Stimulated activated CD4-positive, alpha-beta T cell treated with anti-CD3 and anti-CD28 coated beads, Interleukin-1b, Interleukin-23, amount 100 ng/mL, for 4 hours (primary cell): ENCODE data around the gene CDKN1B.

Experiments
- DNase-seq, 2 donors: peaks; one replicate each; pipeline ENCODE4 v3.0.0-alpha.2; 2020; ENCODE audit warnings: low read depth in 2 of 2

Gene CDKN1B

DNA sequence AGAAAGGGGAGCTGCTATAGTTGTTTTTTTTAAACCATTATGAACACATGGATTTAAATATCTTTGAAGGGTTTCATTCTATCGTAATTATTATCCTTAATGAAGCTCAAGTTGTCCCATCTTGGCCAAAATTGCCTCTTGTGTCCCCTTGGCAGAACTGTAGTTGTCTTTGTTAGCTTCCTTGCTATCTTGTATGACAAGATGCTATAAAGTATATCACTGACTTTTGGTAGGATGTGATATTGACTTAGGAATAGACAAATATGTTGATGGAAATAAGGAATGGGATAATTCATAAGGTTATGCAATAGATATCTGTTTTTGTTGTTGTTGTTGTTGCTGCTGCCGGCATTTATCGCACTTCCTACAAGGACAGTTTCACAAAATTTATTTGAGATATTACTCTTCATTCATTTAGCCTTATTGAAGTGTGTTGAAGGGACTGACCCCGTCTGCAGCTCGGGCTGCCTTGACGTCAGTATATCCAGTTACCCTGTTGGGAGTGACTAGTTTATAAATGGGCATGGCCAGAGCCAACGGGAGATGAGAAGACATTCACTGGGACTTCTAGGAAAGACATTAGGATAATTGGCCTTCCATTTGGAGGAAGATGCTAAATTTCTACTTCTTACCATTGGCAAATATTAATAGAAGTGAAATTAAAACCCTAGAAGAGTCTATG is 42.2 kb downstream of the CDKN1B start:
- no peak for DNase-seq

DNA sequence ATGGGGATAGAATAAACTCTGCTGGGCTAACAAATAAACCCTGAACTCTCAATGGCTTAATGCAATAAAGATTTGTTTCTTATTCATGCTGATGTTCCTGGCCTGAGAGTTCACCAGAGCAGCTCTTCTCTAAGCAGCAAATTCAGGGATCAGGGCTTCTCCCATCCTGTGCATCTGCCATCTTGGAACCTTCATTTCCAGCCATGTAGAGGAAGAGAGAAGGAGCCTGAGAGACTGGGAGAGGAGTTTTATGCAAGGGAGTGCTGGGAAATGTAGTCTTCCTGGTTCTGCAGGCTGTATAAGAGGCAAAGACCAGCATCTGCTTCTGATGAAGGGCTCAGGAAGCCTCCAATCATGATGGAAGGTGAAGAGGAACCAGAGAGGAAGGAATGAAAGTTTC is 47.7 kb downstream of the CDKN1B start:
- no peak for DNase-seq

DNA sequence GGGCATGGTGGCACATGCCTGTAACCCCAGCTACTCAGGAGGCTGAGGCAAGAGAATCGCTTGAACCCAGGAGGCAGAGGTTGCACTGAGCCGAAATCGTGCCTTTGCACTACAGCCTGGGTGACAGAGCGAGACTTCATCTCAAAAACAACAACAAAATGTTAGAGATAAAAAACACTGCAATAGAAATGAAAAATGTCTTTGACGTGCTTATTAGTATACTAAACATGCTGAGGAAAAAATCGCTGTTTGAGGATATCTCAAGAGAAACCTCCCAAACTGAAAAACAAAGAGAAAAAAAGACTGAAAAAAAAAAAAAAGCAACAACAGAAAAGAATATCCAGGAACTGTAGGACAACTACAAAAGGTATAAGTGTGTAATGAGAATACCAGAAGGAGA is 53.1 kb downstream of the CDKN1B start:
- DNase-seq, result no peak
